ENCODE data around the gene C1orf174. TPM values are rescaled to one million over a fixed set of nuclear protein-coding genes. Genes with fewer than 3 reads are reported as not detected.

C1orf174 gene
- total RNA-seq, 1 donor from 2014 or later, result 36.5 TPM

DNA sequence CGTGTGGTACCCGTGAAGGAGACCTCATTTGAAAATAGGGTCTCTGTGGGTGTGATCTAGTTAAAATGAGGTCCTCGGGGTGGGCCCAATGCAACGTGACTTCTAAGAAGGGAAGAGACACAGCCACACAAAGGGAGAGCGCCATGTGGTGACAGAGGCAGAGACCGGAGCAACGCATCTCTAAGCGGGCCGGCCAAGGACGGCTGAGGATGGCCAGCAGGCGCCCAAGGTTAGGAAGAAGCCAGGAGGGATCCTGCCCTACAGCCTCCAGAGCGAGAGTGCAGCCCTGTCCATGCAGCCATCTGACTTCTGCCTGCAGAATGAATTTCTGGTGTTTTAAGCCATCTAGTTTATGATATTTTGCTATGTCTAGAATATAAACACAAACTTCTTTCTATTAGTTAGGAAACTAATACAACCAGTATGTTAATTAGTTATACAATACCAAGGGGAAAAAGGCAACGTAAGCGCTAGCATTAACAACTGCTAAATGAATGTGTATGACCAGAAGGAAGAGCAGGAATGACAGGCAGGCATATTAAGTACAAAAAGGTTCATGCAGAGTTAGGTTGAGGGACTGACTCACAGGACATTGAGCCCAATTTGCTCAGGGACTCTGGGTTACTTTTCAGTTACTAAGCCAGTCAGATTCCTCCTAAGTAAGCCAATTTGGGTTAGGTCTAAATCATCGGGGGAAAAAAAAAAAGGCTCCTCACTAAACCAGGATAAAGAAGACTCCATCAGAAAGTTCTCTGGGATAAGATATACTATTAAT, 47.2 kb downstream of the C1orf174 start:
- H2AFZ ChIP-seq (replicated peaks), result no peak overlapping the region
- Mint-ChIP-seq H3K4me1 (peaks cover 9% of the 10 kb centered on the region), H3K36me3 (peaks cover 3% of the 10 kb centered on the region), H3K9me3 (no peaks in the 10 kb centered on the region), H3K27ac (no peak overlapping the region), H3K27me3 (ENCODE audit: insufficient read depth, low read depth) (peaks cover 5% of the 10 kb centered on the region), H3K4me3 (no peak overlapping the region)
- no peak for DNase-seq (ENCODE audit: low spot score)
- H3F3A ChIP-seq (ENCODE audit: low read depth), result no peaks in the 10 kb centered on the region
- H4K20me1 ChIP-seq (ENCODE audit: low read depth), result peaks cover 12% of the 10 kb centered on the region
- TF ChIP-seq EZH2phosphoT487 (IDR thresholded peaks at IDR 0.05), result no peak
- no peak overlapping the region for H3K27ac ChIP-seq
- H3K4me2 ChIP-seq, result no peak overlapping the region
- H3K79me2 ChIP-seq (ENCODE audit: low read depth), result peaks cover 25% of the 10 kb centered on the region
- peaks cover 9% of the 10 kb centered on the region for H3K4me1 ChIP-seq
- H3K9me3 ChIP-seq (ENCODE audit: low read depth), result no peaks in the 10 kb centered on the region
- H3K36me3 ChIP-seq, result no peaks in the 10 kb centered on the region
- no peak overlapping the region for H3K4me3 ChIP-seq
- peaks cover 4% of the 10 kb centered on the region for H3K27me3 ChIP-seq
- no peak overlapping the region for H3K9ac ChIP-seq

DNA sequence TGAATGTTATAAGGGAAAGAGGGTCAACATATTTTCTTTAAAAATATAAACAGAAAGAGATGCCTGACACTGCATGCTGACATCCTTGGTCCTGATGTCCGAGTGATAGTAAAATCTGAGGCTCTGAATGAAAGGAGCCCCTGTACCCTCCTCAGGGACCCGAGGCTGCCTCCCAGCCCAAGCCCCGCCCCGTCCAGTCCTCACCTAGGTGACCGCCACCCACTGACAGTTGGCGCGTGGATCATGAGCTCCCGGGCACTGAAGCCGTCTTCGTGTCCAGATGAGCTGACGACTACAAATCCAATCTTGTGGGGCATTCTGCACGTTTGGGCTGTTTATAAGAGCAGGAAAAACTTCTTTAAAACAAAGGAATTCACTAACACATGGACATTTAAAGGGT, 48.0 kb downstream of the C1orf174 start:
- Histone ChIP-seq H3K9ac (no peak overlapping the region), H3K4me1 (peaks cover 7% of the 10 kb centered on the region), H3K36me3 (no peaks in the 10 kb centered on the region), H3K4me3 (no peak overlapping the region), H3K27me3 (no peaks in the 10 kb centered on the region), H3K79me2 (ENCODE audit: low read depth) (peaks cover 25% of the 10 kb centered on the region), H3K27ac (no peak overlapping the region), H3K4me2 (no peak overlapping the region), H4K20me1 (ENCODE audit: low read depth) (peaks cover 12% of the 10 kb centered on the region), H3K9me3 (ENCODE audit: low read depth) (no peaks in the 10 kb centered on the region), H2AFZ (replicated peaks) (no peak overlapping the region), H3F3A (ENCODE audit: low read depth) (no peaks in the 10 kb centered on the region)
- Mint-ChIP-seq H3K4me1 (peaks cover 9% of the 10 kb centered on the region), H3K4me3 (no peak overlapping the region), H3K27me3 (ENCODE audit: insufficient read depth, low read depth) (peaks cover 5% of the 10 kb centered on the region), H3K36me3 (peaks cover 4% of the 10 kb centered on the region), H3K9me3 (no peaks in the 10 kb centered on the region), H3K27ac (no peak overlapping the region)
- TF ChIP-seq CTCF (IDR thresholded peaks at IDR 0.05) (no peak), EZH2phosphoT487 (IDR thresholded peaks at IDR 0.05) (no peak), EZH2 (IDR thresholded peaks at IDR 0.05) (no peak)
- DNase-seq (ENCODE audit: low spot score), result no peak

DNA sequence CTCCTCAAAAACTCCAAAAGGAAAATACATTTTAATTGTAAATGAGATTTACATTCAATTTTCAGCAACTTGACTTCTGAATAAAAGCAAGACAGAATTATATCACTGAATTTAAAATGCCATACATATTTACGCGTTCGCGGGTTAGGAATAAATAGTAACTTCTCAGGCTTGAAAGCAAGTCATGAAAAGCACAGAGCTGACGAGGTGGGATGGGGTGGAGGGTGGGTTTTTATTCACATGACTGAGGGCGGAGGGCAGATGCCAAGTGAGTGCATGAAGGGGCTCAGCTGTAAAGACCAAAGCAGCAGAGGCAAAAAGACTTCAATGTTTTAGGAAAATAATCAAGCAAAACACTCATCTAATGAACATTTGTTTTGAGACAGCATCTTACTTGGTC, 48.8 kb downstream of the C1orf174 start:
- Histone ChIP-seq H3K27me3 (no peaks in the 10 kb centered on the region), H3K79me2 (ENCODE audit: low read depth) (peaks cover 23% of the 10 kb centered on the region), H3K36me3 (no peaks in the 10 kb centered on the region), H3K4me1 (peaks cover 7% of the 10 kb centered on the region), H3F3A (ENCODE audit: low read depth) (no peaks in the 10 kb centered on the region), H2AFZ (replicated peaks) (no peak overlapping the region), H4K20me1 (ENCODE audit: low read depth) (peaks cover 9% of the 10 kb centered on the region), H3K9ac (no peak overlapping the region), H3K27ac (no peak overlapping the region), H3K9me3 (ENCODE audit: low read depth) (no peaks in the 10 kb centered on the region), H3K4me3 (no peak overlapping the region), H3K4me2 (no peak overlapping the region)
- Mint-ChIP-seq H3K4me3 (no peak overlapping the region), H3K4me1 (peaks cover 8% of the 10 kb centered on the region), H3K36me3 (peaks cover 4% of the 10 kb centered on the region), H3K27ac (no peak overlapping the region), H3K9me3 (no peaks in the 10 kb centered on the region), H3K27me3 (ENCODE audit: insufficient read depth, low read depth) (peaks cover 3% of the 10 kb centered on the region)
- DNase-seq (ENCODE audit: low spot score), result no peak
- TF ChIP-seq EZH2 (IDR thresholded peaks at IDR 0.05) (no peak), CTCF (IDR thresholded peaks at IDR 0.05) (no peak), EZH2phosphoT487 (IDR thresholded peaks at IDR 0.05) (no peak)

GRCh38 chr1:3850857-3851256, 49.2 kb downstream of the C1orf174 start:
- Histone ChIP-seq H3K79me2 (ENCODE audit: low read depth) (peaks cover 19% of the 10 kb centered on the region), H3K36me3 (no peaks in the 10 kb centered on the region), H3K4me2 (no peak overlapping the region), H3K27me3 (no peaks in the 10 kb centered on the region), H3K4me3 (no peak overlapping the region), H4K20me1 (ENCODE audit: low read depth) (peaks cover 5% of the 10 kb centered on the region), H3K27ac (no peak overlapping the region), H3K4me1 (peaks cover 4% of the 10 kb centered on the region), H3K9me3 (ENCODE audit: low read depth) (no peaks in the 10 kb centered on the region), H3F3A (ENCODE audit: low read depth) (no peaks in the 10 kb centered on the region), H2AFZ (replicated peaks) (no peak overlapping the region), H3K9ac (no peak overlapping the region)
- DNase-seq (ENCODE audit: low spot score), result no peak
- no peaks in the 10 kb centered on the region for H3K9me3 Mint-ChIP-seq
- H3K4me1 Mint-ChIP-seq, result peaks cover 3% of the 10 kb centered on the region
- no peak overlapping the region for H3K27ac Mint-ChIP-seq
- no peak overlapping the region for H3K4me3 Mint-ChIP-seq
- H3K27me3 Mint-ChIP-seq (ENCODE audit: insufficient read depth, low read depth), result no peaks in the 10 kb centered on the region
- peaks cover 4% of the 10 kb centered on the region for H3K36me3 Mint-ChIP-seq
- TF ChIP-seq CTCF (IDR thresholded peaks at IDR 0.05) (no peak), EZH2 (IDR thresholded peaks at IDR 0.05) (no peak), EZH2phosphoT487 (IDR thresholded peaks at IDR 0.05) (no peak)
